Epidermal melanocyte (primary cell): ENCODE results near the gene SMARCC2.
A peak's percentile ranks its signal among the peaks of the same experiment; 100 is the strongest.
"Not testable (repeated sequence)": the region's sequence is repeated elsewhere in the genome, so short reads cannot be mapped to it uniquely, and the experiment has no call there.

Experiments used
- DNase-seq: peaks from one replicate; pipeline ENCODE4 v3.0.0; 2011; ENCODE audit warnings: low spot score; ENCODE audit not compliant: insufficient read length

Gene SMARCC2

GRCh38 chr12:56212361-56212760 lies 23.1 kb upstream of the SMARCC2 start:
- no peak for DNase-seq

- DNase-seq, result no peak
These were observed 18.7 kb upstream of the SMARCC2 start for GRCh38 chr12:56208006-56208405.

GRCh38 chr12:56206452-56207166 lies 17.3 kb upstream of the SMARCC2 start:
- DNase-seq, result peak; percentile 57

- no peak for DNase-seq
These were observed 16.2 kb upstream of the SMARCC2 start for GRCh38 chr12:56205445-56205844.

GRCh38 chr12:56204275-56204674 lies 15.0 kb upstream of the SMARCC2 start:
- DNase-seq, result no peak

- no peak for DNase-seq
These were observed 13.6 kb upstream of the SMARCC2 start for GRCh38 chr12:56202838-56203237.

GRCh38 chr12:56202366-56202765 lies 13.1 kb upstream of the SMARCC2 start:
- DNase-seq, result no peak

- DNase-seq, result no peak
These were observed 9.6 kb upstream of the SMARCC2 start for GRCh38 chr12:56198836-56199235.

GRCh38 chr12:56197921-56198635 lies 8.8 kb upstream of the SMARCC2 start:
- DNase-seq, result no peak

- DNase-seq, result not testable (repeated sequence)
These were observed 7.7 kb upstream of the SMARCC2 start for GRCh38 chr12:56196818-56197550.

- DNase-seq, result peak; percentile 83
These were observed 3.8 kb upstream of the SMARCC2 start for GRCh38 chr12:56193025-56193578.

GRCh38 chr12:56192582-56192981 lies 3.3 kb upstream of the SMARCC2 start:
- no peak for DNase-seq

- DNase-seq, result no peak
These were observed 1.4 kb upstream of the SMARCC2 start for GRCh38 chr12:56190695-56191155.

GRCh38 chr12:56189918-56190694 lies 823 bp upstream of the SMARCC2 start:
- no peak for DNase-seq

- DNase-seq, result no peak
These were observed 545 bp downstream of the SMARCC2 start for GRCh38 chr12:56188778-56189098.

- DNase-seq, result no peak
These were observed 1.0 kb downstream of the SMARCC2 start for GRCh38 chr12:56188131-56188777.

GRCh38 chr12:56186957-56187356 lies 2.3 kb downstream of the SMARCC2 start:
- DNase-seq, result no peak

- no peak for DNase-seq
These were observed 10.9 kb downstream of the SMARCC2 start for GRCh38 chr12:56178347-56178746.

GRCh38 chr12:56172839-56173238 lies 16.4 kb downstream of the SMARCC2 start:
- DNase-seq, result no peak

GRCh38 chr12:56169229-56169759 lies 20.0 kb downstream of the SMARCC2 start:
- no peak for DNase-seq
